ENCODE measurements around the gene SIGLEC10. TPM values are rescaled to one million over a fixed set of nuclear protein-coding genes. Genes with fewer than 3 reads are reported as not detected.

The SIGLEC10 gene
- total and polyA plus RNA-seq, 2 experiments from 2014 or later: 0.47 TPM; not detected in 1

DNA sequence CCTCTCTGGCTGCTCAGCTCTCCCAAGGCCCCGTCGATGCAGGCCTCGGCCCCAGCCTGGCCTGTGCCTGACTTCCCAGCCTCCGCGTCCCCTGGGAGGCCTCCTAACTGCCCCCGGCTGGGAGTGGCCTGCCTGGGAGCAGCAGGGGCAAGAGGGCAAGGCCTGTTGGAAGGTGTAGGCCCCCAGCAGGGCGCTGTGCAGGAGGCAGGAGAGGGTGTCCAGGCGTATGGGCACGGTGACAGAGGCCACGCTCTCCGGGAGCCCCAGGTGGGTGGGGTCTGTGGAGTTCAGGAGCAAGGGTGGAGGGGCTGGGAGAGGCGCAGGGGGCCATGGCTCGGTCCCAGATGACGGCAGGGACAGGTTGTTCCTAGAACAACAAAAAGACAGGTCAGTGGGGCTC, 28.3 kb downstream of the SIGLEC10 start:
- H3K79me2 ChIP-seq (replicated peaks; ENCODE audit: insufficient read depth): no peaks in the 10 kb centered on the region
- no peak for ATAC-seq
- no peaks in the 10 kb centered on the region for H3K27me3 ChIP-seq (ENCODE audit: insufficient read depth)
- H3K4me1 ChIP-seq (ENCODE audit: insufficient read depth): no peaks in the 10 kb centered on the region
- no peak overlapping the region for H3K27ac ChIP-seq (ENCODE audit: low read depth)
- H3K4me3 Mint-ChIP-seq: no peak overlapping the region
- no peaks in the 10 kb centered on the region; the same call in 1 of the 3 replicates for H3K9me3 Mint-ChIP-seq
- H3K4me2 ChIP-seq: no peak overlapping the region
- no peaks in the 10 kb centered on the region for H3F3A ChIP-seq (replicated peaks; ENCODE audit: low read depth)
- no peak overlapping the region for H2AFZ ChIP-seq
- H3K27ac Mint-ChIP-seq: no peak overlapping the region
- no peak overlapping the region for H3K4me3 ChIP-seq
- no peaks in the 10 kb centered on the region; the same call in 2 of the 3 replicates for H3K36me3 Mint-ChIP-seq (ENCODE audit: low read depth)
- no peak for DNase-seq (ENCODE audit: low spot score)
- TF ChIP-seq, protein P1, sequence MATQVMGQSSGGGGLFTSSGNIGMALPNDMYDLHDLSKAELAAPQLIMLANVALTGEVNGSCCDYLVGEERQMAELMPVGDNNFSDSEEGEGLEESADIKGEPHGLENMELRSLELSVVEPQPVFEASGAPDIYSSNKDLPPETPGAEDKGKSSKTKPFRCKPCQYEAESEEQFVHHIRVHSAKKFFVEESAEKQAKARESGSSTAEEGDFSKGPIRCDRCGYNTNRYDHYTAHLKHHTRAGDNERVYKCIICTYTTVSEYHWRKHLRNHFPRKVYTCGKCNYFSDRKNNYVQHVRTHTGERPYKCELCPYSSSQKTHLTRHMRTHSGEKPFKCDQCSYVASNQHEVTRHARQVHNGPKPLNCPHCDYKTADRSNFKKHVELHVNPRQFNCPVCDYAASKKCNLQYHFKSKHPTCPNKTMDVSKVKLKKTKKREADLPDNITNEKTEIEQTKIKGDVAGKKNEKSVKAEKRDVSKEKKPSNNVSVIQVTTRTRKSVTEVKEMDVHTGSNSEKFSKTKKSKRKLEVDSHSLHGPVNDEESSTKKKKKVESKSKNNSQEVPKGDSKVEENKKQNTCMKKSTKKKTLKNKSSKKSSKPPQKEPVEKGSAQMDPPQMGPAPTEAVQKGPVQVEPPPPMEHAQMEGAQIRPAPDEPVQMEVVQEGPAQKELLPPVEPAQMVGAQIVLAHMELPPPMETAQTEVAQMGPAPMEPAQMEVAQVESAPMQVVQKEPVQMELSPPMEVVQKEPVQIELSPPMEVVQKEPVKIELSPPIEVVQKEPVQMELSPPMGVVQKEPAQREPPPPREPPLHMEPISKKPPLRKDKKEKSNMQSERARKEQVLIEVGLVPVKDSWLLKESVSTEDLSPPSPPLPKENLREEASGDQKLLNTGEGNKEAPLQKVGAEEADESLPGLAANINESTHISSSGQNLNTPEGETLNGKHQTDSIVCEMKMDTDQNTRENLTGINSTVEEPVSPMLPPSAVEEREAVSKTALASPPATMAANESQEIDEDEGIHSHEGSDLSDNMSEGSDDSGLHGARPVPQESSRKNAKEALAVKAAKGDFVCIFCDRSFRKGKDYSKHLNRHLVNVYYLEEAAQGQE (IDR thresholded peaks at IDR 0.05; ENCODE audit: unreplicated experiment): no peak
- TF ChIP-seq, protein P2, sequence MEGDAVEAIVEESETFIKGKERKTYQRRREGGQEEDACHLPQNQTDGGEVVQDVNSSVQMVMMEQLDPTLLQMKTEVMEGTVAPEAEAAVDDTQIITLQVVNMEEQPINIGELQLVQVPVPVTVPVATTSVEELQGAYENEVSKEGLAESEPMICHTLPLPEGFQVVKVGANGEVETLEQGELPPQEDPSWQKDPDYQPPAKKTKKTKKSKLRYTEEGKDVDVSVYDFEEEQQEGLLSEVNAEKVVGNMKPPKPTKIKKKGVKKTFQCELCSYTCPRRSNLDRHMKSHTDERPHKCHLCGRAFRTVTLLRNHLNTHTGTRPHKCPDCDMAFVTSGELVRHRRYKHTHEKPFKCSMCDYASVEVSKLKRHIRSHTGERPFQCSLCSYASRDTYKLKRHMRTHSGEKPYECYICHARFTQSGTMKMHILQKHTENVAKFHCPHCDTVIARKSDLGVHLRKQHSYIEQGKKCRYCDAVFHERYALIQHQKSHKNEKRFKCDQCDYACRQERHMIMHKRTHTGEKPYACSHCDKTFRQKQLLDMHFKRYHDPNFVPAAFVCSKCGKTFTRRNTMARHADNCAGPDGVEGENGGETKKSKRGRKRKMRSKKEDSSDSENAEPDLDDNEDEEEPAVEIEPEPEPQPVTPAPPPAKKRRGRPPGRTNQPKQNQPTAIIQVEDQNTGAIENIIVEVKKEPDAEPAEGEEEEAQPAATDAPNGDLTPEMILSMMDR (conservative IDR thresholded peaks at IDR 0.05; ENCODE audit: low read depth in 2 of 2): no peak
- no peak for TF ChIP-seq STAT1 (IDR thresholded peaks at IDR 0.05; ENCODE audit: unreplicated experiment)
- no peak for TF ChIP-seq ZNF114 (CRISPR knock-in tag; IDR thresholded peaks at IDR 0.05)
- no peak for TF ChIP-seq CREB1 (CRISPR knock-in tag; IDR thresholded peaks at IDR 0.05; ENCODE audit: low read depth)
- TF ChIP-seq JUNB (IDR thresholded peaks at IDR 0.05; ENCODE audit: unreplicated experiment): no peak
- TF ChIP-seq POLR2AphosphoS5 (IDR thresholded peaks at IDR 0.05; ENCODE audit: low read depth): no peak
- TF ChIP-seq NANOG (IDR thresholded peaks at IDR 0.05; ENCODE audit: borderline replicate concordance): no peak
- no peak for TF ChIP-seq EZH2 (IDR thresholded peaks at IDR 0.05; ENCODE audit: low read depth, unreplicated experiment)
- no peak for TF ChIP-seq EZH2phosphoT487 (IDR thresholded peaks at IDR 0.05; ENCODE audit: unreplicated experiment)
- TF ChIP-seq, protein P3, sequence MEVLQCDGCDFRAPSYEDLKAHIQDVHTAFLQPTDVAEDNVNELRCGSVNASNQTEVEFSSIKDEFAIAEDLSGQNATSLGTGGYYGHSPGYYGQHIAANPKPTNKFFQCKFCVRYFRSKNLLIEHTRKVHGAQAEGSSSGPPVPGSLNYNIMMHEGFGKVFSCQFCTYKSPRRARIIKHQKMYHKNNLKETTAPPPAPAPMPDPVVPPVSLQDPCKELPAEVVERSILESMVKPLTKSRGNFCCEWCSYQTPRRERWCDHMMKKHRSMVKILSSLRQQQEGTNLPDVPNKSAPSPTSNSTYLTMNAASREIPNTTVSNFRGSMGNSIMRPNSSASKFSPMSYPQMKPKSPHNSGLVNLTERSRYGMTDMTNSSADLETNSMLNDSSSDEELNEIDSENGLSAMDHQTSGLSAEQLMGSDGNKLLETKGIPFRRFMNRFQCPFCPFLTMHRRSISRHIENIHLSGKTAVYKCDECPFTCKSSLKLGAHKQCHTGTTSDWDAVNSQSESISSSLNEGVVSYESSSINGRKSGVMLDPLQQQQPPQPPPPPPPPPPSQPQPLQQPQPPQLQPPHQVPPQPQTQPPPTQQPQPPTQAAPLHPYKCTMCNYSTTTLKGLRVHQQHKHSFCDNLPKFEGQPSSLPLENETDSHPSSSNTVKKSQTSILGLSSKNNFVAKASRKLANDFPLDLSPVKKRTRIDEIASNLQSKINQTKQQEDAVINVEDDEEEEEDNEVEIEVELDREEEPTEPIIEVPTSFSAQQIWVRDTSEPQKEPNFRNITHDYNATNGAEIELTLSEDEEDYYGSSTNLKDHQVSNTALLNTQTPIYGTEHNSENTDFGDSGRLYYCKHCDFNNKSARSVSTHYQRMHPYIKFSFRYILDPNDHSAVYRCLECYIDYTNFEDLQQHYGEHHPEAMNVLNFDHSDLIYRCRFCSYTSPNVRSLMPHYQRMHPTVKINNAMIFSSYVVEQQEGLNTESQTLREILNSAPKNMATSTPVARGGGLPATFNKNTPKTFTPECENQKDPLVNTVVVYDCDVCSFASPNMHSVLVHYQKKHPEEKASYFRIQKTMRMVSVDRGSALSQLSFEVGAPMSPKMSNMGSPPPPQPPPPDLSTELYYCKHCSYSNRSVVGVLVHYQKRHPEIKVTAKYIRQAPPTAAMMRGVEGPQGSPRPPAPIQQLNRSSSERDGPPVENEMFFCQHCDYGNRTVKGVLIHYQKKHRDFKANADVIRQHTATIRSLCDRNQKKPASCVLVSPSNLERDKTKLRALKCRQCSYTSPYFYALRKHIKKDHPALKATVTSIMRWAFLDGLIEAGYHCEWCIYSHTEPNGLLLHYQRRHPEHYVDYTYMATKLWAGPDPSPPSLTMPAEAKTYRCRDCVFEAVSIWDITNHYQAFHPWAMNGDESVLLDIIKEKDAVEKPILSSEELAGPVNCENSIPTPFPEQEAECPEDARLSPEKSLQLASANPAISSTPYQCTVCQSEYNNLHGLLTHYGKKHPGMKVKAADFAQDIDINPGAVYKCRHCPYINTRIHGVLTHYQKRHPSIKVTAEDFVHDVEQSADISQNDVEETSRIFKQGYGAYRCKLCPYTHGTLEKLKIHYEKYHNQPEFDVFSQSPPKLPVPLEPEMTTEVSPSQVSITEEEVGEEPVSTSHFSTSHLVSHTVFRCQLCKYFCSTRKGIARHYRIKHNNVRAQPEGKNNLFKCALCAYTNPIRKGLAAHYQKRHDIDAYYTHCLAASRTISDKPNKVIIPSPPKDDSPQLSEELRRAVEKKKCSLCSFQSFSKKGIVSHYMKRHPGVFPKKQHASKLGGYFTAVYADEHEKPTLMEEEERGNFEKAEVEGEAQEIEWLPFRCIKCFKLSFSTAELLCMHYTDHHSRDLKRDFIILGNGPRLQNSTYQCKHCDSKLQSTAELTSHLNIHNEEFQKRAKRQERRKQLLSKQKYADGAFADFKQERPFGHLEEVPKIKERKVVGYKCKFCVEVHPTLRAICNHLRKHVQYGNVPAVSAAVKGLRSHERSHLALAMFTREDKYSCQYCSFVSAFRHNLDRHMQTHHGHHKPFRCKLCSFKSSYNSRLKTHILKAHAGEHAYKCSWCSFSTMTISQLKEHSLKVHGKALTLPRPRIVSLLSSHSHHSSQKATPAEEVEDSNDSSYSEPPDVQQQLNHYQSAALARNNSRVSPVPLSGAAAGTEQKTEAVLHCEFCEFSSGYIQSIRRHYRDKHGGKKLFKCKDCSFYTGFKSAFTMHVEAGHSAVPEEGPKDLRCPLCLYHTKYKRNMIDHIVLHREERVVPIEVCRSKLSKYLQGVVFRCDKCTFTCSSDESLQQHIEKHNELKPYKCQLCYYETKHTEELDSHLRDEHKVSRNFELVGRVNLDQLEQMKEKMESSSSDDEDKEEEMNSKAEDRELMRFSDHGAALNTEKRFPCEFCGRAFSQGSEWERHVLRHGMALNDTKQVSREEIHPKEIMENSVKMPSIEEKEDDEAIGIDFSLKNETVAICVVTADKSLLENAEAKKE (CRISPR knock-in tag; IDR thresholded peaks at IDR 0.05): no peak
- no peak for TF ChIP-seq ZNF331 (CRISPR knock-in tag; IDR thresholded peaks at IDR 0.05; ENCODE audit: low read depth)
- TF ChIP-seq, protein P4, sequence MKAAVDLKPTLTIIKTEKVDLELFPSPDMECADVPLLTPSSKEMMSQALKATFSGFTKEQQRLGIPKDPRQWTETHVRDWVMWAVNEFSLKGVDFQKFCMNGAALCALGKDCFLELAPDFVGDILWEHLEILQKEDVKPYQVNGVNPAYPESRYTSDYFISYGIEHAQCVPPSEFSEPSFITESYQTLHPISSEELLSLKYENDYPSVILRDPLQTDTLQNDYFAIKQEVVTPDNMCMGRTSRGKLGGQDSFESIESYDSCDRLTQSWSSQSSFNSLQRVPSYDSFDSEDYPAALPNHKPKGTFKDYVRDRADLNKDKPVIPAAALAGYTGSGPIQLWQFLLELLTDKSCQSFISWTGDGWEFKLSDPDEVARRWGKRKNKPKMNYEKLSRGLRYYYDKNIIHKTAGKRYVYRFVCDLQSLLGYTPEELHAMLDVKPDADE (IDR thresholded peaks at IDR 0.05): no peak
- H3K36me3 ChIP-seq (ENCODE audit: insufficient read depth): no peaks in the 10 kb centered on the region
- H3K27me3 Mint-ChIP-seq (ENCODE audit: insufficient read depth, low read depth, poor library complexity): peaks cover 16% of the 10 kb centered on the region
- H4K20me1 ChIP-seq (replicated peaks; ENCODE audit: insufficient read depth): no peaks in the 10 kb centered on the region
- H3K4me1 Mint-ChIP-seq: peaks cover 15% of the 10 kb centered on the region
- H3K9me2 ChIP-seq (ENCODE audit: insufficient read depth): no peaks in the 10 kb centered on the region
